H1 (cell line): ENCODE results near the gene KRT8. TPM values are rescaled to one million over a fixed set of nuclear protein-coding genes. Genes with fewer than 3 reads are reported as not detected.

Experiments used
- GABPA ChIP-seq: IDR thresholded peaks from 2 replicates; pipeline ENCODE4 v1.6.1; 2011; ENCODE audit warnings: mild to moderate bottlenecking, low read length, moderate library complexity, borderline replicate concordance; ENCODE audit not compliant: insufficient read depth
- MAFK ChIP-seq: IDR thresholded peaks from 2 replicates; pipeline ENCODE4 v1.6.1; 2012; ENCODE audit warnings: low read depth, mild to moderate bottlenecking, improper control_type of control experiment, low read length
- RNF2 ChIP-seq: fragments of 200-900, 300-1000 bp; sonication (generic); IDR thresholded peaks from 2 replicates; pipeline ENCODE4 v1.7.1; 2016; ENCODE audit warnings: borderline replicate concordance, low read depth, mild to moderate bottlenecking, antibody characterized with exemption, low read length; ENCODE audit not compliant: poor library complexity, severe bottlenecking; ENCODE audit errors: missing control alignments
- polyA plus RNA-seq, 7 experiments: library from polyadenylated mRNA; depleted of rRNA in 3 of 7; stranded (reverse) in 5 of 7; unstranded in 2 of 7; fragments of >200 nt in 5 of 7; fragments of 200-250 nt in 2 of 7; gene quantifications; 1 replicate in 5 of 7; 2 replicates in 1 of 7; 4 replicates in 1 of 7; pipeline versions ENCODE4 v1.2.1 to v1.2.3, GENCODE V29; 2011 to 2013; ENCODE audit warnings: missing spikeins in 2 of 7, mixed read lengths in 2 of 7
- total RNA-seq: library from RNA; stranded (reverse); fragmentation: NEBNext Ultra II Directional; extraction: Animal tissue kit (Norgen Biotek cat#: 25700); gene quantifications from 2 replicates; pipeline ENCODE4 v1.2.1, GENCODE V29; 2021

KRT8 gene
- total and polyA plus RNA-seq, 2 of the 8 experiments (the other 6 are each of a cell fraction or from before 2014, with no cell fraction given), result 280 to 290 TPM

DNA sequence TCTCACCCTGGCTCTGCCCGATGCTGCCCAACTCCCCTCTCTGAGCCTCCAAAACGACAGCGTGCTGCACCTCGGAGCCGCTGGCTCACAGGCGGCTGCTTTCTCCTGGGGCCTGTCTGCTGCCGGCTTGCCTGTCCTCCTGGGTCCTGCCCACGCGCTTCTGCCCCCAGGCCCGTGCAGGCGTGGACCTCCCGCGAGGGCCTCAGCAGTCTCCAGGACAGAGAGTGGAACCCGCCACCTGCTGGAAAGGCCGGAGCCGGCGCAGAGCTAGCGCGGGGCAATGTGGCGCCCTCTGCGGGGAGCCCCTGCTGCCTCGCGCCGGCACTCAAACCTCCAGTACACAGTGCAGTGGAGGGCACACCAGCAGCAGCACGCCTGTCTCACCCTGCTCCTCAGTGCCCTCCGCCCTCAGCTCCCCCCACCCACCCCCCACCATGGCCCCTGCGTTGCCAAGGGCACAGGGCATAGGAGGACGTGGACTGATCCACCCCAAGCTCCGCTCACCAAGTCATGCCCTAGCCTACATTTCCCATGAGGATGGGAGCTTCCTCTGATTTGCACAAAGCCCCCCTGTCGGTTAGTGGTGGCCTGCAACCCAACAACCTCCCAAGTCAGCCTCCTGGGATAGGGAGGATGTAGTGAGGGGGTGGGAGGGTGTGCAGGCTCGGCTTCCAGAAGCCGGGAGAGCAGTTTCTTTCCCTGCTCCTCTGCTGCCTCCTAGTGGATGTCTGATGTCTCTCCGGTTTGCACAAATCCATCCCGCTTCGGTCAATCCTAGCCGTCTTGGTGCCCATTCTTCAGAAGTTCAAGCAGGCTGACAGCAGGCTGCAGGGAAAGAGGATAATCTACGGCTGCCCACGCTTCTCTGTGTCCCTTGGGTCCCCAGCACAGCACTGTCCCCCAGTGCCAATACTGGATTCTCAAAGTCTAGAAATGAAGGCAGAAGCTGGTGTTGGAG is 25.2 kb downstream of the KRT8 start (continued):
- TF ChIP-seq RNF2 (no peak), GABPA (peak; percentile 14; the same call in 1 of the 2 replicates), MAFK (no peak)
